ENCODE data around the gene MPP2. TPM values are rescaled to one million over a fixed set of nuclear protein-coding genes. Genes with fewer than 3 reads are reported as not detected.

Gene MPP2
- total and polyA plus RNA-seq, 2 experiments from 2014 or later = 23.4 to 25.4 TPM

DNA sequence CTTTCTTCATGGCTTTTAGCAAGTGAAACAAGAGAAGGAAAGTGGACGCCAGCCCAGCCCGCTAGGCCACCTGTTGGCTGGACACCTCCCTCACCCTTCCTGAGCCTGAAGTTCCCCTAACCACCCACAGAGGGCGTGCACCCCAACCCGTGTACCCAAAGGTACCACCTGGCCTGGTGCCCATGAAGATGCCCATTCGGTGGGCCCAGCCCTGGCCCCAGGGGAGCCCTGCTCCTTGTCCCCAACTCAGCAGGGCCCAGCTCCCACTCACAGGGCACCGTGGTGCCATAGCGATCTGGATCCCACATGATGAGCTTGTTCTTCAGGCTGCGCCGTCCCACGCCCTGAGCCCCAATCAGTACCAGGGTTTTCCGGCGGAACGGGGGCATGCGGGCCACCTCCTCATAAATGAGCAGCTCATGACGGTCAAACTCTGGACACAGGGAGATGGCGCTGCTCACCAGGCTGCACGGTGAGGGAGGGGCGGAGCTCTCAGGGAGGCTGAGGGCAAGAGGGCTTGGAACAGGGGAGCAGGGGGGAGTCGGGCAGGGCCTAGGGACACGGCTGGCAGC, 26.8 kb downstream of the MPP2 start:
- H3K4me1 ChIP-seq (ENCODE audit: low read depth) = no peaks in the 10 kb centered on the region
- peak; percentile 13 to 60 for DNase-seq (ENCODE audit: low read depth in 1 of 2, low spot score in 1 of 2)
- TF ChIP-seq, protein P1, sequence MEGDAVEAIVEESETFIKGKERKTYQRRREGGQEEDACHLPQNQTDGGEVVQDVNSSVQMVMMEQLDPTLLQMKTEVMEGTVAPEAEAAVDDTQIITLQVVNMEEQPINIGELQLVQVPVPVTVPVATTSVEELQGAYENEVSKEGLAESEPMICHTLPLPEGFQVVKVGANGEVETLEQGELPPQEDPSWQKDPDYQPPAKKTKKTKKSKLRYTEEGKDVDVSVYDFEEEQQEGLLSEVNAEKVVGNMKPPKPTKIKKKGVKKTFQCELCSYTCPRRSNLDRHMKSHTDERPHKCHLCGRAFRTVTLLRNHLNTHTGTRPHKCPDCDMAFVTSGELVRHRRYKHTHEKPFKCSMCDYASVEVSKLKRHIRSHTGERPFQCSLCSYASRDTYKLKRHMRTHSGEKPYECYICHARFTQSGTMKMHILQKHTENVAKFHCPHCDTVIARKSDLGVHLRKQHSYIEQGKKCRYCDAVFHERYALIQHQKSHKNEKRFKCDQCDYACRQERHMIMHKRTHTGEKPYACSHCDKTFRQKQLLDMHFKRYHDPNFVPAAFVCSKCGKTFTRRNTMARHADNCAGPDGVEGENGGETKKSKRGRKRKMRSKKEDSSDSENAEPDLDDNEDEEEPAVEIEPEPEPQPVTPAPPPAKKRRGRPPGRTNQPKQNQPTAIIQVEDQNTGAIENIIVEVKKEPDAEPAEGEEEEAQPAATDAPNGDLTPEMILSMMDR (IDR thresholded peaks at IDR 0.05; ENCODE audit: low read depth, low read length) = peak; percentile 72

DNA sequence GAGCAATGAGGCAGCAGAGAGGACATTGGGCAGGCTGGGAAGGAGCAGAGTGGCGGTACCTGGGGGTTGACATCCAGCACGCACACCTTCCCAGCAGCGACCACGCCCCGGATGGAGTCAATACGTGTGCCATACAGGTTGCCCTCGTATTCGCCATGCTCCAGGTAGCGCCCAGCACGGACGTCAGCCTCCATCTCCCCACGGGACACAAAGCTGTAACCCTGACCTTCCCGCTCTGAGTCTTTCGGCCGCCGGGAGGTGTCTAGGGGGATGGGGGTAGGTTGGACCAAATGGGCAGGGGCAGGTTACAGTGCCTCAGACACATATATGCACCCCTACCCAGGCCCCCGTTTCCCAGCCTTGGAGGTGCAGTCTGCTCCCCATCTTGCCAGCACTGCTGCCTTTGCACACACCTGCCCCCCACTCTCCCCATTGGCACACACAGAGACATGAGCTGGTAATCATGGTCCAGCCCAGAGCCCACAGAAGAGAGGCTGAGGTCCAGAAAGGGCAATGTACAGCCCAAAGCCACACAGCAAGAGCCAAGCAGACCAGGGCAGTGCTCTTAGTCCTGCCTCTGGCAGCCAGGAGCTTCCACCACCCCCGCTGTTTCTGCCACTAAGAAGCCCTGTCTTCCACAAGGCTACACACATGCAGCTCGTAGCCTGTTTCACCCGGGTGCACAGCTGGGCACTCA, 27.5 kb downstream of the MPP2 start:
- Histone ChIP-seq H3K4me3 (no peak overlapping the region), H3K27me3 (no peaks in the 10 kb centered on the region), H3K4me1 (ENCODE audit: low read depth) (no peaks in the 10 kb centered on the region), H3K9me3 (ENCODE audit: low read depth) (no peaks in the 10 kb centered on the region), H3K27ac (no peak overlapping the region), H3K36me3 (no peaks in the 10 kb centered on the region)
- DNase-seq (ENCODE audit: low read depth in 1 of 2, low spot score in 1 of 2) = no peak
- TF ChIP-seq, protein P1 (IDR thresholded peaks at IDR 0.05; ENCODE audit: low read depth, low read length) = no peak

More for the DNA sequence above, 26.8 kb downstream of the MPP2 start:
- Histone ChIP-seq H3K4me3 (no peak overlapping the region), H3K27me3 (no peaks in the 10 kb centered on the region), H3K27ac (no peak overlapping the region), H3K9me3 (ENCODE audit: low read depth) (no peaks in the 10 kb centered on the region), H3K36me3 (no peaks in the 10 kb centered on the region)

DNA sequence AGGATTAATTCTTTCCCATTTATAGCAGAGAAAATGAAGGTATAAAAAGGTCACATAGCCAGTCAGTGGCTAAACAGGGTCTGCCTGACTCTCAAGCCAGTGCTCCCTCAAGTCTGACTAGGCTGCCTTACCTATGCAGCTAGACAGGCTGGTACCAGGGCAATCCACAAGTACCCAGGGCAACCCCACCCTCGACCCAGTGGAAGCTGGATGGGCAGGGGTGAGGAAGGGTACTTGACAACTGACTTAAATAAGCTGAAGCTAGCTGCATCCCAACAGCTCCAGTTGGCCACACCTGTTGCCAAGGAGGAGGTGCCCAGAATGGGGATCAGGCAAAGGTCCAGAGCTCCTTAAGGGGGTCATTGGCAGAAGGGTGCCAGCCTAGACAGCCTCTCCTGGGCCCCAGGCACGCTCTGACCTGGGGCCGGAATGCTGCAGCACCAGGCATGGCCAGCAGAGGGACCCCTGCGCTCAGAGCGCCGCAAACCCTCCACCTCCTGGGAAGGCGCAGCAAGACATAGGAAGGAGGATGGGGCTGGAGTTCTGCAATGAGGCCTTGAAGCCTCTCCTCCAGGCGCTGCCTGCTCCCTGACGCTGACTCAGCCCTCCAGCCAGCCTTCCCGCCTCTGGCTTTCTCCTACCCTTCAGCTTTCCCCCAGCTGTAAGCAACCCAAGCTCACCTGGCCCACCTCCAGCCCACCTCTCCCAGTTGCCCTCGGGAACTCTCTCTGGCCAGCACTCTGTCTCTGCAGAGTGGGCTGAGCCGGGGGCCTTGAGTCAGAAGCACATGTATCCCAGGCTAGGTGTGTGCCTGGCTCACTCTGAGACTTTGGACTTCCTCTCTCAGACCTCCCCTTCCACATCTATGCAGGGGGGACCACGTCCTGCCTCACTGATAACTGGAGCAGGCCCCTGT, 28.8 kb downstream of the MPP2 start:
- TF ChIP-seq, protein P1 (IDR thresholded peaks at IDR 0.05; ENCODE audit: low read depth, low read length) = peak; percentile 98
- DNase-seq (ENCODE audit: low read depth in 1 of 2, low spot score in 1 of 2) = peak; percentile 81 to 93
- Histone ChIP-seq H3K36me3 (no peaks in the 10 kb centered on the region), H3K9me3 (ENCODE audit: low read depth) (no peaks in the 10 kb centered on the region), H3K27ac (no peak overlapping the region), H3K4me1 (ENCODE audit: low read depth) (no peaks in the 10 kb centered on the region), H3K27me3 (no peaks in the 10 kb centered on the region), H3K4me3 (no peak overlapping the region)

GRCh38 chr17:43877451-43878155, 29.7 kb downstream of the MPP2 start:
- no peak overlapping the region for H3K27ac ChIP-seq
- TF ChIP-seq, protein P1 (IDR thresholded peaks at IDR 0.05; ENCODE audit: low read depth, low read length) = no peak
- no peaks in the 10 kb centered on the region for H3K9me3 ChIP-seq (ENCODE audit: low read depth)
- no peaks in the 10 kb centered on the region for H3K4me1 ChIP-seq (ENCODE audit: low read depth)
- H3K36me3 ChIP-seq = no peaks in the 10 kb centered on the region
- no peak for DNase-seq (ENCODE audit: low read depth in 1 of 2, low spot score in 1 of 2)
- no peaks in the 10 kb centered on the region for H3K27me3 ChIP-seq
- no peak overlapping the region for H3K4me3 ChIP-seq

GRCh38 chr17:43877031-43877430, 30.3 kb downstream of the MPP2 start:
- Histone ChIP-seq H3K9me3 (ENCODE audit: low read depth) (no peaks in the 10 kb centered on the region), H3K4me3 (no peak overlapping the region), H3K27ac (no peak overlapping the region), H3K4me1 (ENCODE audit: low read depth) (no peaks in the 10 kb centered on the region), H3K36me3 (no peaks in the 10 kb centered on the region), H3K27me3 (no peaks in the 10 kb centered on the region)
- DNase-seq (ENCODE audit: low read depth in 1 of 2, low spot score in 1 of 2) = no peak
- TF ChIP-seq, protein P1 (IDR thresholded peaks at IDR 0.05; ENCODE audit: low read depth, low read length) = no peak

All from cardiac muscle cell (in vitro differentiated cells and primary cell).